ENCODE measurements around the gene DENND5A. TPM values are rescaled to one million over a fixed set of nuclear protein-coding genes. Genes with fewer than 3 reads are reported as not detected.
"Not testable (repeated sequence)": the region's sequence is repeated elsewhere in the genome, so short reads cannot be mapped to it uniquely, and the experiment has no call there.

DENND5A gene
- total RNA-seq, 1 experiment from 2014 or later, result 58.0 TPM

DNA sequence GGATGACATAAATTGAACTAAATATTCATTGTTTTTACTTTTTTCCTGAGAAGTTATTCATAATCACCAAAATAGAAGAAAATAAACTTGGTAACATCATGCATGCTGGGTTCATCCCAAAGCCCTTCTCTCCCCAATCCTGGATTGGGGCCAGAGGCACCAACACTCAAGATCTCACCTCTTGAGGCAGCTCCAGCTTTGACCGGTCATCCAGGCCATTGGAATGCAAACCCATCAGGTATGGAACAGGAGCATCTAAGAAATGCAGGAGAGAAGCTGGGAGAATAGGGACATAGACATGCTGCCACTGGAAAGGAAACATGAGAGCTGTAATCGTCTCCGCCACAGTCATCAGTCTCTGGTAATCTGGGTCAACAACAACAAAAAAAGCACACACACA, 71.8 kb downstream of the DENND5A start:
- BruUV-seq (replicated peaks), result no TSS peak
- no peak for TF ChIP-seq CTCF (IDR thresholded peaks at IDR 0.05; ENCODE audit: insufficient read depth in 1 of 2, low read depth in 1 of 2, low read length in 1 of 2, severe bottlenecking in 1 of 2, unreplicated experiment in 1 of 2)
- Histone ChIP-seq H3K36me3 (ENCODE audit: control insufficient read depth, insufficient read depth, low read length) (peaks cover 3% of the 10 kb centered on the region), H3K27me3 (replicated peaks; ENCODE audit: control insufficient read depth, insufficient read depth, low read length) (no peaks in the 10 kb centered on the region), H3K4me1 (no peaks in the 10 kb centered on the region), H3K4me3 (ENCODE audit: low read depth, low read length) (no peak overlapping the region), H3K9me3 (peaks cover 11% of the 10 kb centered on the region; the same call in 1 of the 2 replicates)
- Mint-ChIP-seq H3K9me3 (ENCODE audit: unreplicated experiment) (peaks cover 19% of the 10 kb centered on the region), H3K4me1 (ENCODE audit: low read depth, unreplicated experiment) (no peaks in the 10 kb centered on the region), H3K4me3 (ENCODE audit: unreplicated experiment) (no peak overlapping the region), H3K36me3 (ENCODE audit: insufficient read depth, unreplicated experiment) (peaks cover 57% of the 10 kb centered on the region), H3K27me3 (ENCODE audit: insufficient read depth, unreplicated experiment) (no peaks in the 10 kb centered on the region), H3K27ac (ENCODE audit: unreplicated experiment) (no peak overlapping the region)
- POLR2A ChIA-PET, result no interaction called here
- intact Hi-C loops (cut with micrococcal nuclease; ENCODE audit: unreplicated experiment), result no loop called here
- CTCF ChIA-PET, result no interaction called here
- no peak for DNase-seq

- Mint-ChIP-seq H3K4me1 (ENCODE audit: low read depth, unreplicated experiment) (no peaks in the 10 kb centered on the region), H3K9me3 (ENCODE audit: unreplicated experiment) (peaks cover 19% of the 10 kb centered on the region), H3K4me3 (ENCODE audit: unreplicated experiment) (no peak overlapping the region), H3K36me3 (ENCODE audit: insufficient read depth, unreplicated experiment) (peaks cover 59% of the 10 kb centered on the region), H3K27ac (ENCODE audit: unreplicated experiment) (no peak overlapping the region), H3K27me3 (ENCODE audit: insufficient read depth, unreplicated experiment) (no peaks in the 10 kb centered on the region)
- ChIA-PET POLR2A (no interaction called here), CTCF (no interaction called here)
- no peaks in the 10 kb centered on the region for H3K27me3 ChIP-seq (replicated peaks; ENCODE audit: control insufficient read depth, insufficient read depth, low read length)
- DNase-seq, result no peak
- H3K4me3 ChIP-seq (ENCODE audit: low read depth, low read length), result no peak overlapping the region
- no peak for TF ChIP-seq CTCF (IDR thresholded peaks at IDR 0.05; ENCODE audit: insufficient read depth in 1 of 2, low read depth in 1 of 2, low read length in 1 of 2, severe bottlenecking in 1 of 2, unreplicated experiment in 1 of 2)
- intact Hi-C loops (cut with micrococcal nuclease; ENCODE audit: unreplicated experiment), result no loop called here
- no TSS peak for BruUV-seq (replicated peaks)
- peaks cover 11% of the 10 kb centered on the region; the same call in 1 of the 2 replicates for H3K9me3 ChIP-seq
- H3K36me3 ChIP-seq (ENCODE audit: control insufficient read depth, insufficient read depth, low read length), result peaks cover 3% of the 10 kb centered on the region
- no peaks in the 10 kb centered on the region for H3K4me1 ChIP-seq
These were observed 72.6 kb downstream of the DENND5A start for GRCh38 chr11:9192561-9192960.

DNA sequence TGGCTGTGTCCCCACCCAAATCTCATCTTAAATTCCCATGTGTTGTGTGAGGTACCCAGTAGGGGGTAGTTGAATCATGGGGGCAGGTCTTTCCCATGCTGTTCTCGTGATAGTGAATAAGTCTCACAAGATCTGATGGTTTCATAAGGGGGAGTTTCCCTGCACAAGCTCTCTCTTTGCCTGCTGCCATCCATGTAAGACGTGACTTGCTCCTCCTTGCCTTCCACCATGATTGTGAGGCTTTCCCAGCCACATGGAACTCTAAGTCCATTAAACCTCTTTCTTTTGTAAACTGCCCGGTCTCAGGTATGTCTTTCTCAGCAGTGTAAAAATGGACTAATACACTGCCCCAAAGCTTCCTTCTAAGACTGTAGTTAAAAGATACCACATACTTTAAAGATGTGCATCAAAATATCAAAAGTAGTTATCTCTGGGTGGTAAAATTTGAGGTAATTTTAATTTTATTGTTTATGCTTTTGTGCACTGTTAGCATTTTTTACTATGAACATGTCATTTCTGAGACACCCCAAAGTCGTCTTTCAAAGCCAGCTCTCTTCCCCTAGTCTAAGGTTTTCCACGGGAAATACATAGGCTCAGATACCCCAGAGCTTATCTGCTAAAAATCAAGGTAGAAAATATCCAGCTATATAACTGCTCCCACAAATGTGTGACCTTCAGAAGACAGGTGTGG, 74.7 kb downstream of the DENND5A start:
- POLR2A ChIA-PET; H3K27me3 Mint-ChIP-seq (ENCODE audit: insufficient read depth, unreplicated experiment); BruUV-seq (replicated peaks); DNase-seq; H3K27ac Mint-ChIP-seq (ENCODE audit: unreplicated experiment); H3K27me3 ChIP-seq (replicated peaks; ENCODE audit: control insufficient read depth, insufficient read depth, low read length); H3K4me1 Mint-ChIP-seq (ENCODE audit: low read depth, unreplicated experiment); H3K4me1 ChIP-seq; intact Hi-C loops (cut with micrococcal nuclease; ENCODE audit: unreplicated experiment); CTCF ChIA-PET; H3K36me3 ChIP-seq (ENCODE audit: control insufficient read depth, insufficient read depth, low read length); H3K4me3 Mint-ChIP-seq (ENCODE audit: unreplicated experiment); H3K4me3 ChIP-seq (ENCODE audit: low read depth, low read length): not testable (repeated sequence)
- peaks cover 69% of the 10 kb centered on the region for H3K36me3 Mint-ChIP-seq (ENCODE audit: insufficient read depth, unreplicated experiment)
- peaks cover 19% of the 10 kb centered on the region for H3K9me3 Mint-ChIP-seq (ENCODE audit: unreplicated experiment)
- H3K9me3 ChIP-seq, result peaks cover 11% of the 10 kb centered on the region; the same call in 1 of the 2 replicates

GRCh38 chr11:9188860-9189259, 76.3 kb downstream of the DENND5A start:
- CTCF ChIA-PET; H3K27me3 Mint-ChIP-seq (ENCODE audit: insufficient read depth, unreplicated experiment); H3K4me3 Mint-ChIP-seq (ENCODE audit: unreplicated experiment); POLR2A ChIA-PET; H3K4me3 ChIP-seq (ENCODE audit: low read depth, low read length); intact Hi-C loops (cut with micrococcal nuclease; ENCODE audit: unreplicated experiment); BruUV-seq (replicated peaks); H3K27me3 ChIP-seq (replicated peaks; ENCODE audit: control insufficient read depth, insufficient read depth, low read length); DNase-seq; H3K4me1 Mint-ChIP-seq (ENCODE audit: low read depth, unreplicated experiment); H3K4me1 ChIP-seq; H3K27ac Mint-ChIP-seq (ENCODE audit: unreplicated experiment); H3K36me3 ChIP-seq (ENCODE audit: control insufficient read depth, insufficient read depth, low read length): not testable (repeated sequence)
- H3K36me3 Mint-ChIP-seq (ENCODE audit: insufficient read depth, unreplicated experiment), result peaks cover 74% of the 10 kb centered on the region
- H3K9me3 Mint-ChIP-seq (ENCODE audit: unreplicated experiment), result peaks cover 19% of the 10 kb centered on the region
- peaks cover 11% of the 10 kb centered on the region; the same call in 1 of the 2 replicates for H3K9me3 ChIP-seq

All from Caco-2 (cell line).